ENCODE results near the gene CCDC174.

The CCDC174 gene

DNA sequence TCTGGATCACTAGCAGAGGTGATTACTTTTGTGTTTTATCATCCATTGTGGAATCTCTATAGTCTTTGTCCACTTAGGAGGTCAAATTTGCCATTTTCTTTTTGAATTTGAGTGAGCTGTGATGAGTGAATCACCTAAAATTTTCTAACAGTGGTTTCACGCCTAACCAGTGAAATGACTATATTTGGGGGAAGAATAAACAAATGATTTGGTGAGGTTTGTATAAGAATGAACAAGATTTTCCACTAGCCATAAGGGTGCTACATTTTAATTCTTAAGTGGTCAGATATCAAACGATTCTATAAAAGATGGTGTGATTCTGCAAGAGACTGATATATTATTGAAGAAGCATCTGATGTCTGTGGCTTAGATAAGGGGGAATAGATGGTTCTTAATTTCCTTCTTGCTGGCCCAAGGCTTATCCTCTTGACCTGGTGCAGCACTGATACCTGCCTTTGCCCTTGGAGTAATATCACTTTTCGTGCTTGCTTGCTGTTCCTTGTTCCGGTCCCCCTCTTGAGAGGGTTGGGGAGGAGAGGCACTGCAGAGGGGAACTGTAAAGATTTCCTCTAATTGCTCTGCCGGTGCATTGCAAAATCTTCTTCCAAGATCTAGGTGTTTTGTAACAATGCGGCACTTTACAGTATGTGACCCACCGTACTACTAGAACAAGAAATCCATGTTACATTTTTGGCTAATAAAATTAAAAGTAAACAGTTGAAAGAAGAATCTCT is 37.9 kb downstream of the CCDC174 start:
- Mint-ChIP-seq H3K9me3 (peaks cover 25% of the 10 kb centered on the region), H3K4me1 (peaks cover 9% of the 10 kb centered on the region), H3K4me3 (no peak overlapping the region), H3K27me3 (ENCODE audit: low read depth, poor library complexity) (peaks cover 55% of the 10 kb centered on the region), H3K36me3 (ENCODE audit: low read depth) (no peaks in the 10 kb centered on the region), H3K27ac (peak overlapping the region; percentile 82)
- DNase-seq, result no peak
- TF ChIP-seq, protein P1, sequence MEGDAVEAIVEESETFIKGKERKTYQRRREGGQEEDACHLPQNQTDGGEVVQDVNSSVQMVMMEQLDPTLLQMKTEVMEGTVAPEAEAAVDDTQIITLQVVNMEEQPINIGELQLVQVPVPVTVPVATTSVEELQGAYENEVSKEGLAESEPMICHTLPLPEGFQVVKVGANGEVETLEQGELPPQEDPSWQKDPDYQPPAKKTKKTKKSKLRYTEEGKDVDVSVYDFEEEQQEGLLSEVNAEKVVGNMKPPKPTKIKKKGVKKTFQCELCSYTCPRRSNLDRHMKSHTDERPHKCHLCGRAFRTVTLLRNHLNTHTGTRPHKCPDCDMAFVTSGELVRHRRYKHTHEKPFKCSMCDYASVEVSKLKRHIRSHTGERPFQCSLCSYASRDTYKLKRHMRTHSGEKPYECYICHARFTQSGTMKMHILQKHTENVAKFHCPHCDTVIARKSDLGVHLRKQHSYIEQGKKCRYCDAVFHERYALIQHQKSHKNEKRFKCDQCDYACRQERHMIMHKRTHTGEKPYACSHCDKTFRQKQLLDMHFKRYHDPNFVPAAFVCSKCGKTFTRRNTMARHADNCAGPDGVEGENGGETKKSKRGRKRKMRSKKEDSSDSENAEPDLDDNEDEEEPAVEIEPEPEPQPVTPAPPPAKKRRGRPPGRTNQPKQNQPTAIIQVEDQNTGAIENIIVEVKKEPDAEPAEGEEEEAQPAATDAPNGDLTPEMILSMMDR (IDR thresholded peaks at IDR 0.05), result no peak

DNA sequence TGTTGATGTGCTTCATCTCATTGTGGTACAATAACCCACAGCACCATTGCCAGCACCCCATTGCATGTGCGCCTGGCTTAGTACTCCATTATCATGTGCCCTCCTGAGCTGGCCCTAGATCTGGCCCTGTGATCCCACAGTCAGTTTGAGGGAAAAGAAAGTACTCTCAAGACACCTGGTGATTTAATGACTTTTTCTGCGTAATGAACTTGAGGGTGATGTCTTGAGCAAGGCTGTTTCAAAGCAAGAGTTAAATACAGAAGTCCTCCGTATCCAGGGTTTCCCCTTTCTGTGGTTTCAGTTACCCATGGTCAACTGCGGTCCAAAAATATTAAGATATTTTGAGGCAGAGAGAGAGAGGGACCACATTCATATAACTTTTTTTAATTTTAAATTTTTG is 39.7 kb downstream of the CCDC174 start:
- H3K27me3 Mint-ChIP-seq (ENCODE audit: low read depth, poor library complexity), result peaks cover 55% of the 10 kb centered on the region

DNA sequence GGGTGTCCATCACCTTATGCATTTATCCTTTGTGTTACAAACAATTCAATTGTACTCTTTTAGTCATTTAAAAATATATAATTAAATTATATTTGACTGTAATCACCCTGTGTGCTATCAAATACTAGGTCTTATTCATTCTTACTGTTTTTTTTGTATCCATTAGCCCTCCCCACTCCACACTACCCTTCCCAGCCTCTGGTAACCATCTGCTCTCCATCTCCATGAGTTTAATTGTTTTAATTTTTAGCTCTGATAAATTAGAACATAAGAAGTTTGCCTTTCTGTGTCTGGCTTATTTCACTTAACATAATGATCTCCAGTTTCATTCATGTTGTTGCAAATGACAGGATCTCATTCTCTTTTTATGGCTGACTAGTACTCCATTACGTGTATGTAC is 40.2 kb downstream of the CCDC174 start:
- Mint-ChIP-seq H3K27me3 (ENCODE audit: low read depth, poor library complexity) (peaks cover 51% of the 10 kb centered on the region), H3K4me1 (no peaks in the 10 kb centered on the region)
- TF ChIP-seq, protein P1 (IDR thresholded peaks at IDR 0.05), result no peak

More for the DNA sequence above, 39.7 kb downstream of the CCDC174 start:
- Mint-ChIP-seq H3K9me3 (peaks cover 29% of the 10 kb centered on the region), H3K4me1 (no peaks in the 10 kb centered on the region), H3K4me3 (no peak overlapping the region), H3K36me3 (ENCODE audit: low read depth) (no peaks in the 10 kb centered on the region), H3K27ac (no peak overlapping the region)
- no peak for DNase-seq
- TF ChIP-seq, protein P1 (IDR thresholded peaks at IDR 0.05), result no peak

DNA sequence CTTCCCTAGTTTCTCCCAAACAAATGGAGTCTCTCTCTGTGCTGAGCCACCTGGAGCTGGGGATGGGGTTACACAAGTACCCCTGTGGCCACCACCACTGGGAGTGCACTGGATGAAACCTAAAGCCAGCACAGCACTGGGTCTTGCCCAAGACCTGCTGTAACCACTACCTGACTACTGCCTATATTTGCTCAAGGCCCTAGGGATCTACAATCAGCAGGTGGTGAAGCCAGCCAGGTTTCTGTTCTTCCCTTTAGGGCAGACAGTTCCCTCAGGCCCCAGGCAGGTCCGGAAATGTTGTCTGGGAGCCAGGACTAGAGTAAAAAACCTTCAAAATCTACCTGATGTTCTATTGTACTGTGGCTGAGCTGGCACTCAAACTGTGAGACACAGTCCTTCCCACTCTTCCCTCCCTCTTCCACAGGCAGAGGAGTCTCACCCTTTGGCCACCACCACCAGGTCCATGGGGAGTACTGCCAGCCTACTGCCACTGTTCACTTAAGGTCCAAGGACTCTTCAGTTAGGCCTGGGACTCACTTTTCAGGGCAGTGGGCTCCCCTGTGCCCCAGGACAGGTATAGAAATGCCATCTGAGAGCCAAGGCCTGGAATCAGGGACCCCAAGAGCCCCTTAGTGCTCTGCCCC is 47.2 kb downstream of the CCDC174 start:
- Mint-ChIP-seq H3K4me3 (no peak overlapping the region), H3K9me3 (peaks cover 10% of the 10 kb centered on the region), H3K27ac (no peak overlapping the region), H3K27me3 (ENCODE audit: low read depth, poor library complexity) (peaks cover 33% of the 10 kb centered on the region), H3K4me1 (no peaks in the 10 kb centered on the region), H3K36me3 (ENCODE audit: low read depth) (no peaks in the 10 kb centered on the region)
- TF ChIP-seq, protein P1 (IDR thresholded peaks at IDR 0.05), result no peak
- DNase-seq, result no peak

More for the DNA sequence above, 40.2 kb downstream of the CCDC174 start:
- Mint-ChIP-seq H3K36me3 (ENCODE audit: low read depth) (no peaks in the 10 kb centered on the region), H3K9me3 (peaks cover 29% of the 10 kb centered on the region), H3K27ac (no peak overlapping the region), H3K4me3 (no peak overlapping the region)
- no peak for DNase-seq

DNA sequence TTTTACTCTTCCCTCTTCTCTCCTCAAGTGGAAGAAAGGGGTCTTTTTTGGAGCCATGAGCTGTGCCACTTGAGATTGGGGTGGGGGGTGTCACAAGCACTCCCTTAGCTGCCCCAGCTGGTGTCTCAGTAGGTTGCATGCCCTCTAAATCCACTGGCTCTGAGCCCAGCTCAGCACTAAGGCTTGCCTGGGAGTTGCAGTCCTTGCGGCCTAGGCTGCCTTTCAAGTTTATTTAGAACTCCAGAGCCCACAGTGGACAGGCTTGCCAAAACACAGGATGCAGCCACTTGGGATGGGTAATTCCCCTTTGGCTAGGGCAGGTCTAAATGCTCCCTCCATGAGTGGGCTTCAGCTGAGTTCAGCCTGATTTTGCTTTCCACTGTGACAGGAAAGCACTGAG is 48.1 kb downstream of the CCDC174 start:
- Mint-ChIP-seq H3K9me3 (peaks cover 1% of the 10 kb centered on the region), H3K36me3 (ENCODE audit: low read depth) (no peaks in the 10 kb centered on the region), H3K27ac (no peak overlapping the region), H3K4me1 (no peaks in the 10 kb centered on the region), H3K27me3 (ENCODE audit: low read depth, poor library complexity) (peaks cover 36% of the 10 kb centered on the region), H3K4me3 (no peak overlapping the region)
- TF ChIP-seq, protein P1 (IDR thresholded peaks at IDR 0.05), result no peak
- no peak for DNase-seq
